Erythroblast (primary cell): ENCODE measurements around the gene MAML2.

Source experiments
- GATA1 ChIP-seq: IDR thresholded peaks from 2 replicates; pipeline ENCODE4 v1.6.1; 2011; ENCODE audit warnings: low read depth, mild to moderate bottlenecking, control low read depth, low read length, moderate library complexity
- POLR2A ChIP-seq: IDR thresholded peaks from 2 replicates; pipeline ENCODE4 v1.6.1; 2011; ENCODE audit warnings: mild to moderate bottlenecking, low read length

GRCh38 chr11:96322775-96323641 lies 20.0 kb downstream of the MAML2 start:
- TF ChIP-seq POLR2A (no peak), GATA1 (no peak)
